Kidney (tissue), 14 donors: ENCODE measurements around the gene IPCEF1. TPM values are rescaled to one million over a fixed set of nuclear protein-coding genes. Genes with fewer than 3 reads are reported as not detected.
"Not testable (repeated sequence)": the region's sequence is repeated elsewhere in the genome, so short reads cannot be mapped to it uniquely, and the experiment has no call there.

Experiments
- DNase-seq, 5 donors: peaks; one replicate each; pipeline ENCODE4 v3.0.0-alpha.2; 2013 to 2020
- FAIRE-seq: peaks from 2 replicates; lab custom pipeline; 2012; peaks lifted over from hg19 to GRCh38; lab: Jason Lieb, UNC
- H3K27ac ChIP-seq, 2 donors: one replicate each; pipeline ENCODE4 v1.7.0; 2013; ENCODE audit warnings: low read depth in 2 of 2, low read length in 2 of 2, inconsistent platforms in 1 of 2
- H3K27me3 ChIP-seq: one replicate; pipeline ENCODE4 v1.7.1; 2013; ENCODE audit warnings: low read length, inconsistent platforms; ENCODE audit not compliant: control insufficient read depth, insufficient read depth
- H3K36me3 ChIP-seq, 3 donors: one replicate each; pipeline versions ENCODE4 v1.7.0 to v1.7.1; 2013; ENCODE audit warnings: low read length in 3 of 3, control low read depth in 1 of 3, inconsistent platforms in 1 of 3; ENCODE audit not compliant: insufficient read depth in 3 of 3, control insufficient read depth in 2 of 3
- H3K4me1 ChIP-seq, 3 donors: one replicate each; pipeline versions ENCODE4 v1.7.0 to v1.7.1; 2013; ENCODE audit warnings: low read length in 3 of 3, inconsistent platforms in 1 of 3, low read depth in 1 of 3; ENCODE audit not compliant: control insufficient read depth in 2 of 3, insufficient read depth in 2 of 3
- H3K4me3 ChIP-seq, 3 donors: one replicate each; pipeline versions ENCODE4 v1.7.0 to v1.8.1; 2013; ENCODE audit warnings: low read length in 3 of 3, control low read depth in 1 of 3, inconsistent platforms in 1 of 3
- H3K9ac ChIP-seq, 3 donors: one replicate each; pipeline versions ENCODE4 v1.7.0 to v1.7.1; 2013; ENCODE audit warnings: low read length in 3 of 3, control low read depth in 1 of 3, inconsistent platforms in 1 of 3
- H3K9me3 ChIP-seq, 3 donors: one replicate each; pipeline versions ENCODE4 v1.7.0 to v1.7.1; 2013; ENCODE audit warnings: low read length in 3 of 3, control low read depth in 1 of 3, inconsistent platforms in 1 of 3; ENCODE audit not compliant: control insufficient read depth in 2 of 3, insufficient read depth in 1 of 3
- CTCF ChIP-seq: IDR thresholded peaks from 3 replicates; pipeline ENCODE4 v1.5.1; 2012; ENCODE audit warnings: mild to moderate bottlenecking, moderate library complexity, borderline replicate concordance; ENCODE audit not compliant: insufficient read depth; ENCODE audit errors: extremely low read depth
- intact Hi-C: fragments of 100-400 bp; cut with DNase I; formaldehyde crosslinking; loops from one replicate; pipeline ENCODE4 v1.11.1; 2022
- polyA plus RNA-seq: library from polyadenylated mRNA; stranded (reverse); fragments of 350-450 nt; fragmentation: Illumina TruSeq; extraction: RNeasy Lipid Tissue Mini Kit (QIAGEN cat#74804); gene quantifications from one replicate; pipeline ENCODE4 v1.2.3, GENCODE V29; 2014; ENCODE audit warnings: low read depth, low replicate concordance; ENCODE audit not compliant: insufficient read depth
- total RNA-seq: library from RNA; stranded (reverse); fragmentation: NEBNext Ultra II Directional; extraction: Animal tissue kit (Norgen Biotek cat#: 25700); gene quantifications from one replicate; pipeline ENCODE4 v1.2.1, GENCODE V29; 2021
- donor health status: control.
- donor health status: control.
- donor health status: control.
- donor health status: control.
- donor health status: control.
- donor health status: DM: yes; HTN: yes; CAD: no.
- donor health status: Normal renal cell carcinoma (clear cell type).

The IPCEF1 gene
- total and polyA plus RNA-seq, 2 donors from 2014 or later = 2.7 to 25.9 TPM

GRCh38 chr6:154304191-154304590 lies 52.4 kb downstream of the IPCEF1 start:
- DNase-seq (no peak), FAIRE-seq (no peak)
- intact Hi-C loops = no loop called here
- no peak overlapping the region for H3K4me3 ChIP-seq
- H3K9ac ChIP-seq = no peak overlapping the region
- no peak overlapping the region for H3K27ac ChIP-seq
- H3K27me3 ChIP-seq = no peaks in the 10 kb centered on the region
- no peaks in the 10 kb centered on the region for H3K36me3 ChIP-seq
- no peaks in the 10 kb centered on the region for H3K9me3 ChIP-seq
- TF ChIP-seq CTCF = no peak
- H3K4me1 ChIP-seq = no peaks in the 10 kb centered on the region

- H3K4me3 ChIP-seq, H3K36me3 ChIP-seq, H3K4me1 ChIP-seq, intact Hi-C loops, H3K27ac ChIP-seq, H3K27me3 ChIP-seq, H3K9ac ChIP-seq, FAIRE-seq, H3K9me3 ChIP-seq: not testable (repeated sequence)
- DNase-seq = peak in 1 of 5 donors; percentile 20
Observed at GRCh38 chr6:154303642-154304041, 53.0 kb downstream of the IPCEF1 start.

- Histone ChIP-seq H3K4me1 (peaks cover 0 to 7% (median 3%) of the 10 kb centered on the region in 3 donors), H3K9me3 (no peaks in the 10 kb centered on the region), H3K36me3 (no peaks in the 10 kb centered on the region), H3K27ac (no peak overlapping the region), H3K9ac (no peak overlapping the region), H3K27me3 (no peaks in the 10 kb centered on the region), H3K4me3 (no peak overlapping the region)
- intact Hi-C loops = no loop called here
- FAIRE-seq (no peak), DNase-seq (peak in 2 of 5 donors; percentile 6 to 36)
- no peak for TF ChIP-seq CTCF
Observed at GRCh38 chr6:154301839-154302752, 54.5 kb downstream of the IPCEF1 start.

GRCh38 chr6:154301086-154301625 lies 55.4 kb downstream of the IPCEF1 start:
- no peak for TF ChIP-seq CTCF
- no peak for FAIRE-seq
- DNase-seq = peak in 1 of 5 donors; percentile 10
- Histone ChIP-seq H3K9ac (no peak overlapping the region), H3K4me3 (no peak overlapping the region), H3K9me3 (no peaks in the 10 kb centered on the region), H3K4me1 (peaks cover 0 to 7% (median 3%) of the 10 kb centered on the region in 3 donors), H3K27ac (no peak overlapping the region), H3K27me3 (no peaks in the 10 kb centered on the region), H3K36me3 (no peaks in the 10 kb centered on the region)
- intact Hi-C loops = no loop called here
